Glomerular endothelial cell (primary cell): ENCODE data around the gene ATP1A4. TPM values are rescaled to one million over a fixed set of nuclear protein-coding genes. Genes with fewer than 3 reads are reported as not detected.

Experiments
- DNase-seq: peaks from one replicate; pipeline ENCODE4 v3.0.0-alpha.2; 2011; ENCODE audit warnings: low read depth, low spot score; ENCODE audit errors: extremely low read depth
- total RNA-seq: library from RNA; depleted of rRNA; stranded (reverse); fragments of >200 nt; gene quantifications from 2 replicates; pipeline ENCODE4 v1.2.3, GENCODE V29; 2015

The ATP1A4 gene
- total RNA-seq, 1 donor from 2014 or later = not detected

GRCh38 chr1:160139840-160140239, 11.6 kb upstream of the ATP1A4 start:
- no peak for DNase-seq

GRCh38 chr1:160143695-160144094, 7.7 kb upstream of the ATP1A4 start:
- no peak for DNase-seq

- DNase-seq = no peak
These were observed 6.5 kb upstream of the ATP1A4 start for GRCh38 chr1:160144921-160145320.

- no peak for DNase-seq
These were observed 5.3 kb upstream of the ATP1A4 start for GRCh38 chr1:160146107-160146506.

- DNase-seq = no peak
These were observed 3.3 kb upstream of the ATP1A4 start for GRCh38 chr1:160148121-160148520.

- DNase-seq = no peak
These were observed 2.2 kb upstream of the ATP1A4 start for GRCh38 chr1:160149233-160149632.

- DNase-seq = no peak
These were observed 1.7 kb upstream of the ATP1A4 start for GRCh38 chr1:160149716-160150115.

- no peak for DNase-seq
These were observed 3.4 kb downstream of the ATP1A4 start for GRCh38 chr1:160154790-160155189.

- no peak for DNase-seq
These were observed 5.0 kb downstream of the ATP1A4 start for GRCh38 chr1:160156361-160156760.

GRCh38 chr1:160157174-160157573, 5.8 kb downstream of the ATP1A4 start:
- DNase-seq = no peak

GRCh38 chr1:160158031-160158430, 6.6 kb downstream of the ATP1A4 start:
- DNase-seq = no peak

- no peak for DNase-seq
These were observed 7.1 kb downstream of the ATP1A4 start for GRCh38 chr1:160158534-160158933.

GRCh38 chr1:160159846-160160245, 8.4 kb downstream of the ATP1A4 start:
- DNase-seq = no peak

GRCh38 chr1:160161965-160162705, 10.7 kb downstream of the ATP1A4 start:
- no peak for DNase-seq

GRCh38 chr1:160162931-160163330, 11.5 kb downstream of the ATP1A4 start:
- no peak for DNase-seq

GRCh38 chr1:160163615-160164014, 12.2 kb downstream of the ATP1A4 start:
- no peak for DNase-seq

- no peak for DNase-seq
These were observed 12.7 kb downstream of the ATP1A4 start for GRCh38 chr1:160164121-160164520.

GRCh38 chr1:160166166-160166868, 14.9 kb downstream of the ATP1A4 start:
- no peak for DNase-seq

GRCh38 chr1:160167056-160167455, 15.7 kb downstream of the ATP1A4 start:
- no peak for DNase-seq

GRCh38 chr1:160167580-160167979, 16.2 kb downstream of the ATP1A4 start:
- no peak for DNase-seq

GRCh38 chr1:160168016-160168415, 16.6 kb downstream of the ATP1A4 start:
- DNase-seq = no peak

- no peak for DNase-seq
These were observed 17.4 kb downstream of the ATP1A4 start for GRCh38 chr1:160168609-160169369.
